GM20431 (cell line): Measurements from ENCODE around the gene TSC1.
"Not testable (repeated sequence)": the region's sequence is repeated elsewhere in the genome, so short reads cannot be mapped to it uniquely, and the experiment has no call there.

Experiments
- in situ Hi-C: fragments of 300-500 bp; cut with MseI, MboI; formaldehyde crosslinking; loops from one replicate; pipeline ENCODE4 v1.15.0; 2020; ENCODE audit warnings: low sequenced_read_pairs; ENCODE audit not compliant: unreplicated experiment

Gene TSC1

GRCh38 chr9:132944294-132945185 lies at the start of gene TSC1:
TSC1 (minus strand) TSS chr9:132944616; CDS start chr9:132928872, 15,744 bp downstream.
- in situ Hi-C loops, result no loop called here

DNA sequence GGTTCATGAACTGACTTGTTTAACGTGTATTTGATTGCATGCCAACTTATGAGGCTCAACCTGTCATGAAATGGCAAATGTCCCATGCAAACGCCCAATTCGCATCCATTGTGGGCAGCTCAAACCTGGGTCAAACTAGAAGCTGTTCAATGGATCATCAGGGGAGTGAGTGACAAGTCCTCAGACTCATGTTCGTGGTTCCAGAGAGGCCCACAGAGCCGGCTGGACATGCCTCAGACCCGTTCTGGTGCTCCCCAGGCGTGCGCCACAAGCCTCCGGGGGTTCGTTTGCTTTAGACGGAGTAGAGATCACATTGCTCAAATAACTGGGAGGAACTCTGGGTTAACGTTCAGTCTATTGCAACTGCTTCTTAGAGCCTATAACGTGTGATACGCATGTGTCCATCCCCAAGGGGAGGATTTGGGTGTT lies 49.1 kb upstream of the TSC1 start:
- in situ Hi-C loops, result no loop called here

DNA sequence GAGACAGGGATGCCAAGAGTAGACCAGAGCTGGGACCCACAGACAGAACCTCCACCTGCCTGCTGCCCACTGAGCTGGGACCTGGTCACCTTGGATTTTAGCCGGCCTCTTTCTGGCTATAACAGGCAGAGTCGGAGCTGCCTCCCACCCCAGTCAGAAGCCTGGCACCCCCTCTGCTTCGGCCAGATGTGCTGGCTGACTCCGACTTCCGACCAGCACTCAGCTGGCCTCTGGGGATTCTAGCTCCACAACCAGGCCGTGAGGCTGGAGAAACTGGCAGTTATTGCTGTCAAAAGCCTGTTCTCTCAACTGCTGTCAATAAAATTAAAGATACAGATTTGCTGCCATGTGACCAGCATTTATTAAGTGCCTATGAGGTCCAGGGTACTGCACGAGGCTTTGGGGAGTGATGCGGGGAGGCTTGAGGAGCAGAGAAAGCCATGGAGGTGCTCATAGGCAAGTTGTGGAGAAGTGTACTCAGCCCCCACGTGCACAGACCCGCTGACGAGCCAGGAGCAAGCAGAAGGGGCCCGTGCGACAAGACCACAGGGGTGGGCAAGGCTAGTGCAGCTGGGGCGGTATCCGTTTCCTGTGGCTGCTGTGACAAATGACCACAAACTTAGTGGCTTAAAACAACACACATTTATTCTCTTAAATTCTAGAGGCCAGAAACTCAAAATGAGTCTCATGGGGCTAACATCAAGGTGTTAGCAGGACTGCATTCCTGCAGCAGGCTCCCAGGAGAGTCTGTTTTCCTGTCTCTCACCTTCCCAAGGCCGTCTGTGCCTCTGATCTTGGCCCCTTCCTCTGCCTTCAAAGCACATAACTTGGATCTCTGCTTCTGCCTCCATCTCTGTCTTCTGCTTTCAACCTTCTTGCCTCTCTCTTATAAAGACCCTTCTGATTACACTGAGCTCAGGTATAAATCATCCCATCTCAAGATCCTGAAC lies 47.2 kb upstream of the TSC1 start:
- in situ Hi-C loops, result no loop called here

GRCh38 chr9:132990781-132991180 lies 46.4 kb upstream of the TSC1 start:
- in situ Hi-C loops, result no loop called here

- in situ Hi-C loops, result not testable (repeated sequence)
Measured at GRCh38 chr9:132989998-132990557, 45.7 kb upstream of the TSC1 start.

DNA sequence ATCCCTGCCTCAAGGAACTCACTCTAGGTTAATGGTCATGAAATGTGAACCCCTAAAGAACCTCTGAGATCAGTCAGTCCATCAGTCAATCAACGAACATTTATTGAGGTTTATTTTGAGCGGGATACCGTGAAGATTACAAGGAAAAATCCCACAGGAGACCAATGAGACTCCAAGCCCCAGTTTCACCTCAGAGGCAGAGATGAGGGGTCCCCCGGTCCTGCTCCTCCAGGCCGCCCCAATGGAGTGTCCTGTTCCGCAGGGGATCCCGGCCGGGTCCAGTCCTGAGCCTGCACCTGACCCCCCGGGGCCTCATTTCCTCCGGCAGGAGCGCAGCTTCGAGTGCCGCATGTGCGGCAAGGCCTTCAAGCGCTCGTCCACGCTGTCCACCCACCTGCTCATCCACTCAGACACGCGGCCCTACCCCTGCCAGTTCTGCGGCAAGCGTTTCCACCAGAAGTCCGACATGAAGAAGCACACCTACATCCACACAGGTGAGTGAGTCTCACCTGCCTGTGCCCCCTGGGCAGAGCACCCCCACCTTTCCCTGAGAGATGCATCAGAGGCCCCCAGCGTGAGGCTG lies 45.1 kb upstream of the TSC1 start:
- in situ Hi-C loops, result no loop called here

- in situ Hi-C loops, result no loop called here
Measured at GRCh38 chr9:132989014-132989310, 44.5 kb upstream of the TSC1 start.

- in situ Hi-C loops, result no loop called here
Measured at GRCh38 chr9:132988244-132989013, 44.0 kb upstream of the TSC1 start.

DNA sequence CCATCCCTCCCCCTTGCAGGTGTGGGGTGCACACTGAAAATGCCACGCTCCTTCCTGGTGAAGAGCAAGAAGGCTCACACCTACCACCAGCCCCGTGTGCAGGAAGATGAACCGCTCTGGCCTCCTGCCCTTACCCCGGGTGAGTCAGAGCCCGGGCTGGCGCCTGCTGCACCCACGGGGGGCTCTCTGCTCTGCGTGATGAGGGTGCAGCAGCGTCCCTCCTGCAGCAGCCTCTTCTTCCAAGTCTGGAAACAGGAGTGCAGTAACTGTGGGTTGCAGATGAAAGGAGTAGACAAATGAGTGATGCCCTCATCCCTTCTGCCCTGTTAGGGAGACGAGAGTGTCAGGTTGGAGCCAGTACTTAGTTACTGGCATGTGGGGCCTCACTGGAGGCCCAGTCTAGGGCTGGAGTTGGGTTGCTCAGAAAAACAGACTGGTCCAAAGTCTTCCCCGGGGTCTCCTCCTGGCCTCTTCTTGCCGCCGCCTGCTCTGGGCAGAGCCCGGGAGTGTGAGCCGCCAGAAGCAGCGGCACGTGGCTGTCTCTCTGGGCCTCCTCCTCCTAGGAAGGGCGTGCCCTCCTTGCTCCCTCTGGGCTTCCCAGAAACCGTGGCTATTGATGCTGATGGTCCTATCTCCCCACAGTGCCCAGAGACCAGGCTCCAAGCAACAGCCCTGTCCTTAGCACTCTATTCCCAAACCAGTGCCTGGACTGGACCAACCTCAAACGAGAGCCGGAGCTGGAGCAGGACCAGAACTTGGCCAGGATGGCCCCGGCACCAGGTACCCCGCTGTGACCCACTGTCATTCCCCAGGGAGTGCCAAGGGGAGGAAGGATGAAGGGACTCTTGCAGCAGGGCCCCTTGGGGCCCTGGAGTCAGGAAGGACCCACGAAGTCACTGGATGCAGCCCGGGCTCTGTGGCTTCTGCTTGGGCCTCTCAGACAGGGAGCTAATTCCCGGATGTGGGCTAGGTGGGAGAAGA lies 42.5 kb upstream of the TSC1 start:
- in situ Hi-C loops, result no loop called here

- in situ Hi-C loops, result no loop called here
Measured at GRCh38 chr9:132986114-132986513, 41.7 kb upstream of the TSC1 start.

GRCh38 chr9:132985489-132985888 lies 41.1 kb upstream of the TSC1 start:
- in situ Hi-C loops, result no loop called here

- in situ Hi-C loops, result no loop called here
Measured at GRCh38 chr9:132985071-132985350, 40.6 kb upstream of the TSC1 start.

DNA sequence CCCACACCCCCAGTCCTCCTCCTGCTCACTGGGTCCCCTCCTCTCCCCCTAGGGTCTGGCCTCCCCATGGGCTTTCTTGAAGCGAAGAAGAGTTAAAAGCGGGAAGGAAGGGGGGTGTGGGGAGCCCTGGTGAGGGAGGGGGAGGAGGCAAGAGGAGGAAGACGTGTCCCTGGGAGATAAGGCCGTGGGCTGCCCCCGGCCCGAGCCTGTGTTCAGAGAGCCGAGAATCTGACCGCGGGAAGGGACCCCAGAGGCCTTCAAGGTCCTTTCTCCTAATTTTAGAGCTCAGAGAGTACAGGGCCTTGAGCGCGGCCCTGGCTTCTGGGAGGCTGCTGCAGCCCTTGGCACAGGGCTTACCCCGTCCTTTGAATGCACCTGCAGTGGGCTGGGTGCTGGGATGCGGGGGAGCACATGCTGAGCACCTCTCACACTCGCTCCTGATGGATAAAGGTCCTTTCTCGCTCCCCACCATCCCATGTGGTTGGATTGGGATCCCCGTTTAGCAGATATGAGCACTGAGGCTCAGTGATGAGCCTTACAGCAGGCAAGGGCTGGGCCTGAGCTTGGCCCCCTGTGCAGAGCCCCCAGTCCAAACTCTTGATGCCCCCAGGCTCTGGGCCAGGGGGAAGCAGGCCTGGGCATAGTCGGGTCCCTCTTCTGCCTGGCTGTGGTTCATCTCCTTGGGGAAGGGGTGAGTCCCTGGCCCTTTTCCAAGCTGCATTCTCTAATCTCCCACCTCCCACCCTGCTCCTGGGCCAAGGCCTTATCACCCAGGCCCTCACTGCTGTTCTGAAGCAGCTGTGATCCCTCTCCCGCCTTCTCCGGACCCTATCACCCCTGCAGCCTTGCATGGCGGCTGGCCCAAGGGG lies 40.0 kb upstream of the TSC1 start:
- in situ Hi-C loops, result no loop called here

DNA sequence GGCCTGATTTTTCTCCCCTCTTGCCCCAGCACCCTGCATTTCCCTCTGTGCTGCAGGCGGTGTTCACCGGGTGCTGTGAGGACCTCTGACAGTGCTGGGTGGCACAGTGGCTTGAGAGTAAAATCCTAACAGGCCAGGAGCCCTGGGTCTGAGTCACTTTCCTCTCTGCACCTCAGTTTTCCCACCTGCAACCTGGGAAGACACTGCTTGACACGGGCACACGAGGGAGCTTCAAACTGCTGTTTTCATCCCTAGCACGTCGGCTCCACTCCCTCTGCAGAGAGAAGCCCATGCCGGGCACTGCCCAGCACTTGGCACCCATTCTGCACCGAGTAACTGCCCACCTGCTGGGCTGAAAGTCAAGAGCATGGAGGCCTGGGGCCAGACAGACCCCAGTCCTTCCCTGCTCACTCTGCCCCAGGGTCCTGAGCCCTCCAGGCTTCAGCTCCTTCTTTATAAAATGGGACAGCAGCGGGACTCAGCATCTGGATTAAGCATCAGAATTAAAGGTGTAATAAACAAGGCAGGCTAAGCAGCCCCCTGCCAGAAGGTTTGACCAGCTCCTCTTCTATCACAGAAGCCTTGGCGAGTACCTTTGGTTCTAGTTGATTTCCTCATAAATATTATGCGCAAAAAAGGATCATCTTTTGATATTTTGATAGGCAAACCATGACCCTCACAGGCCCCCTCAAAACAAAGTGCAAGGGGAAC lies 39.2 kb upstream of the TSC1 start:
- in situ Hi-C loops, result no loop called here

DNA sequence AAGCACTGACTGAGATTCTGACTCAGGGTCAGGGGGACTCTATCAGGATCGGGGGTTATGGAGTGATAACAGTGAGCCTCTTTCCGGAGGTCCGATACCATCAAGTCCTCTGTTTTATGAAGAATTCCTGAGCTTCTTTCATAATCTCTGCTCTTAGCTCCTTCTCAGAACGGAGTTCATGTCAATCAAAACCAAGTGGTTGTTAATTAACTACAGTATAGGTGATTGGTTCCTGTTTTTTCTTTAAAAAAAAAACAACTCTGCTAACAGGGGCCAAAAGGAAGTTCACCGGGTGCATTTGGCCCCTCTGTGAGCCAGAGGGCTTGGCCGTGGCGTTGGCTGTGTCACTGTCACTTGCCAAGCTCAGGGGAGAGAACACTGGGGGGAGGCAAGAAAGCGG lies 38.0 kb upstream of the TSC1 start:
- in situ Hi-C loops, result no loop called here

DNA sequence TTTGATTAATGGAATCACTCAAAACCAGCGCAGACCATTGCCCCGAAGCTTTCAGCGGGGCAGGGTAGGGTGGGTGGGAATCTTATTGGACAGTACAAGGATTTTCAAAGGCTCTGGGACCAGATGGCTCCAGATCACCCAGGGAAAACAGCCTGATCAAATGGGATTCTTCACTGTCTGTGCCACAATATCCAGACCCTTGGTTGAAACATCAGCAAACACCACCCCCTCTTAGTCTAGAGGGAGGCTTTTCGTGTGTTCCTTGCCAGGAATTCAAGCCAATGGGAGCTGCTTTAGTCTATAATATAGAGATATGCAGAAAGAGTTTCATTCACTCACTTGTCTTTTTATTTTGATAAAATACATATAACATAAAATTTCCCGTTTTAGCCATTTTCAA lies 35.7 kb upstream of the TSC1 start:
- in situ Hi-C loops, result no loop called here

DNA sequence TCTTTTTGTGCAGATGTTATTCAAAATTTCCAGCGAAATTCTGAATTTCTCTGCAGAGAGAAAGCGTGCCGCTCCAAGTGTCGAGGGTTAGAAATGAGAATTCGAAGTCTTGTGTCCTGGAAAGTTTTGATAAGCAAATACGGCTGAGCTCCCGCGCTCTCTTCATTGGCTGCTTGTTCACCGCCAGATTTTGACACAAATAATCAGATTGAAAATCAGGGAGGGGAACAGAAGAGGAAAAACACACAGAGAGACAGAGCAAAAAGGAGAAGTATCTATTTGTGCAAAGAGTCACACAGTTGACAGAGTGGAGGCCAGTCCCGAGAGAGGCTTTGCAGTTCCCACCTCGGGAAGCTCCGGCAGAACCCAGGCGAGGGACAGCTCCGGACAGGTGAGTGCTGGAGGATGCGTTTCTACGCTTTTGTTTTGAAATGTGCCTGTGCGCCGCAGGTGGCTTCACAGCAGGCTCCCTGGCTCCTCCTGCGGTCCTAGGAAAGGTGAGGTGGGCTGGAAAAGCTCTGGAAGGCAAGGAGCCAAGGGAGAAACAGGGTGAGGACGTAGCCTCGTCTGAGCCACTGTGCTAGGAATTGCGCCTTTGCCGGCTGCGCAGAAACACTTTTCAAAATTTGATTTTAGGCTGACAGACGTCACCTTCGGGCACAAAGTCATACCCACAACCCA lies 34.2 kb upstream of the TSC1 start, which contains the start of gene GFI1B:
GFI1B (plus strand) TSS at position 244 of the 681 bp plus-strand sequence. CDS start 7,985 bp downstream, outside the sequence.
- in situ Hi-C loops, result no loop called here
